AG04450 (cell line): Measurements from ENCODE around the gene MAPK8IP2. TPM values are rescaled to one million over a fixed set of nuclear protein-coding genes. Genes with fewer than 3 reads are reported as not detected.

Experiments used
- CTCF ChIA-PET: fragments of 300-600, 350-600 bp; formaldehyde crosslinking; extraction: SDS; loops from one replicate; lab custom pipeline; 2022; ENCODE audit warnings: antibody characterized with exemption, inconsistent platforms; lab: Charles Lee
- POLR2A ChIA-PET: fragments of 350-600 bp; formaldehyde crosslinking; extraction: SDS; loops from one replicate; lab custom pipeline; 2021; ENCODE audit warnings: antibody characterized with exemption, inconsistent platforms; lab: Yijun Ruan, JAX
- DNase-seq: peaks from one replicate; pipeline ENCODE4 v3.0.0-alpha.2; 2011; ENCODE audit warnings: low read depth, low spot score
- H3K27ac ChIP-seq: one replicate; pipeline ENCODE4 v1.5.1; 2012; ENCODE audit warnings: low read depth, low read length, control low read depth
- H3K27me3 ChIP-seq: one replicate; pipeline ENCODE4 v1.6.0; 2012; ENCODE audit warnings: low read length; ENCODE audit not compliant: control insufficient read depth, insufficient read depth
- H3K4me3 ChIP-seq: 2 replicates; pipeline ENCODE4 v1.5.1; 2011; ENCODE audit warnings: mild to moderate bottlenecking, low read depth, low read length, control low read depth
- H3K9me3 ChIP-seq: 2 replicates; pipeline ENCODE4 v1.5.1; 2012; ENCODE audit warnings: low read length; ENCODE audit not compliant: control insufficient read depth, insufficient read depth
- polyA plus RNA-seq: library from polyadenylated mRNA; depleted of rRNA; stranded (reverse); fragments of >200 nt; gene quantifications from 2 replicates; pipeline ENCODE4 v1.2.3, GENCODE V29; 2011
- TF ChIP-seq, protein P1 (sequence below): IDR thresholded peaks from 2 replicates; pipeline ENCODE4 v1.5.1; 2011; ENCODE audit warnings: low read depth, low read length, control low read depth, inconsistent platforms

MAPK8IP2 gene
- polyA plus RNA-seq, 1 experiment: 0.16 TPM

DNA sequence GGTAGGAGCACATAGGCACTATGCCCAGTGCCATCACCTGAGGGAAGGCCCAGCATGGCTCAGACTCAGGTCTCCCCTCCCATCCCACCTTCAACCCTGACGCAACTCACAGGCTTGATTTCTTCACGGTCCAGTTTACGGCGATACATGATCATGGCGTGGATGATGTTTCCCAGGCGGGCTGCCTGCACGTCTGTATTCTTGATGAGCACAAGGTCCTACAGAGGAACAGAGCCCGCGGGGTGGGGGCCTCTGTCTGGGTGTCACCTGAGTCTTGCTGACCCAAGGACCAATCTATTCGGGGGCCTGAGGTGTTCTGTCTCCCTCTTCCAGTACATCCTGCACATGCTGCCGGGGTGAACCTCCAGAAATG is 26.2 kb upstream of the MAPK8IP2 start:
- no peak for DNase-seq
- Histone ChIP-seq H3K4me3 (no peak overlapping the region), H3K27me3 (peaks cover 18% of the 10 kb centered on the region), H3K27ac (no peak overlapping the region), H3K9me3 (no peaks in the 10 kb centered on the region)
- ChIA-PET CTCF (interaction anchor here (0.9 to 3.3 kb wide), 2 partner anchors 11 to 47 kb away, joined by 4 to 27 read pairs; partner anchors contain the start of gene SYCE3), POLR2A (no interaction called here)
- TF ChIP-seq, protein P1, sequence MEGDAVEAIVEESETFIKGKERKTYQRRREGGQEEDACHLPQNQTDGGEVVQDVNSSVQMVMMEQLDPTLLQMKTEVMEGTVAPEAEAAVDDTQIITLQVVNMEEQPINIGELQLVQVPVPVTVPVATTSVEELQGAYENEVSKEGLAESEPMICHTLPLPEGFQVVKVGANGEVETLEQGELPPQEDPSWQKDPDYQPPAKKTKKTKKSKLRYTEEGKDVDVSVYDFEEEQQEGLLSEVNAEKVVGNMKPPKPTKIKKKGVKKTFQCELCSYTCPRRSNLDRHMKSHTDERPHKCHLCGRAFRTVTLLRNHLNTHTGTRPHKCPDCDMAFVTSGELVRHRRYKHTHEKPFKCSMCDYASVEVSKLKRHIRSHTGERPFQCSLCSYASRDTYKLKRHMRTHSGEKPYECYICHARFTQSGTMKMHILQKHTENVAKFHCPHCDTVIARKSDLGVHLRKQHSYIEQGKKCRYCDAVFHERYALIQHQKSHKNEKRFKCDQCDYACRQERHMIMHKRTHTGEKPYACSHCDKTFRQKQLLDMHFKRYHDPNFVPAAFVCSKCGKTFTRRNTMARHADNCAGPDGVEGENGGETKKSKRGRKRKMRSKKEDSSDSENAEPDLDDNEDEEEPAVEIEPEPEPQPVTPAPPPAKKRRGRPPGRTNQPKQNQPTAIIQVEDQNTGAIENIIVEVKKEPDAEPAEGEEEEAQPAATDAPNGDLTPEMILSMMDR: no peak

GRCh38 chr22:50575426-50575941 is 25.1 kb upstream of the MAPK8IP2 start:
- TF ChIP-seq, protein P1: no peak
- Histone ChIP-seq H3K27ac (no peak overlapping the region), H3K9me3 (no peaks in the 10 kb centered on the region), H3K27me3 (peaks cover 18% of the 10 kb centered on the region), H3K4me3 (no peak overlapping the region)
- no peak for DNase-seq
- POLR2A ChIA-PET: interaction anchor here (0.6 to 1.4 kb wide), 4 partner anchors 12 to 74 kb away, joined by 3 read pairs; partner anchors contain the start of gene SYCE3
- CTCF ChIA-PET: interaction anchor here (0.9 to 3.3 kb wide), 2 partner anchors 12 to 46 kb away, joined by 4 to 27 read pairs; partner anchors contain the start of gene SYCE3

DNA sequence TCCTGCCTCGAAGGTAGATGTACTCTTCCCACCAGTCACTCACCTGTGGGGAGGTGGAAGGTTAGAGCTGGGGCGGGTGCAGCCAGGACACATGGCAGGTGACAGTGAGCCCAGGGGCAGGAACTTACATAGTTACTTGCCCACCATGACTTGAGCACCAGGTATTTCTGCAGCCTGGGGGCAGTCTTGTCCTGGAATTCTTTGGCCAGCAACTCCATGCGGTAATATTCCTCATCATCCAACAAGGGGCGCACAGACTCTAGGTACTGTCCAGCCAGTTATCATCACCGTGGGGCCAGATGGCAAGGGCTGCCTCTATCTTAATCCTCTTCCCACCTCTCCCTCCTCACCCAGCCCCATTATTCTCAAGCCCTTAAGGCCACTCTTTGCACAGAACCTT is 24.5 kb upstream of the MAPK8IP2 start:
- ChIA-PET POLR2A (interaction anchor here (1.1 to 1.4 kb wide), 2 partner anchors 12 to 14 kb away, joined by 3 read pairs; partner anchors contain the start of gene SYCE3), CTCF (interaction anchor here (3.3 kb wide), 1 partner anchor 13 kb away, joined by 27 read pairs; the partner anchor contains the start of gene SYCE3)
- H3K9me3 ChIP-seq: no peaks in the 10 kb centered on the region
- TF ChIP-seq, protein P1: peak; percentile 42
- no peak overlapping the region for H3K27ac ChIP-seq
- peaks cover 18% of the 10 kb centered on the region for H3K27me3 ChIP-seq
- no peak overlapping the region for H3K4me3 ChIP-seq
- DNase-seq: no peak

DNA sequence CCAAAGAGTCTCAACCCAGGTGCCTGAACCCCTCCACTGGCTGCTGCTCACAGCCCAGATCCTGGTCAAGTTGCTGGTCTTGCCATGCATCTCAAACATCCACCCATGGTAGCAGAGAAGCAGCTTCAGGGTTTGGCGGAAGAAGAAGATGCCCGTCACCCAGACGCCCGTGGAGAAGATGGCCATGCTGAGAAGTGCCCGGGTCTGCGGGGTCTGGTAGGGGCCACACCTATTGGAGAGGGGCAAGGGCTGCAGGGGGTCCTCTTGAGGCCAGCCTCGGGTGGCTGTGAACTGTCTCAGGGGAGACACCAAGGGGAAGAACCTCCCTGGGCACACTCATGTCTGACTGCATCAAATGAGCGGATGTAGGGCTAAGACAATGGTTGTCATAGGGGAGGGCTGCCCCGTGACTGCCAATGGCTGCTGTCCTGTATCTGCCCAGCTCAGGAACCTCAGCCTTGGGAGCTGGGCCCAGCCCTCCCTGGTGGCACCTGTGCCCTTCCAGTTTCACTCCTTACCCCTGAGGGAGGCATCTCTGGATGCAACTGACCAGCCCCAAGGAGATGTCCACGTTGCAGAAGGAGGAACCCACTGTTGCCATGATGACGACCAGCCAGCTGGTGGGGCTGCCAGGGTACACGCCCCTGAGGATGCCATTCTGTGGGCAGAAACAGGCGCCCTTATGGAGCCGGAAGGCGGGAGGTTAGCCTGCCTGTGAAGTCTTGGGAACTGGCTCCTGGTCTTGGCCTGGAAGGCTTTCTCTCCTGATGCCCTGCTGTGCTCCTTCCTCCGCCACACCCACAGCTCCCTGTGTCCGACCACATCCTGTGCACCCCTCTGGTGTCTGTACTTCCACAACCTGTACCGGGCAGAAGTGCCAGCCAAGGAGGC is 23.5 kb upstream of the MAPK8IP2 start:
- H3K9me3 ChIP-seq: no peaks in the 10 kb centered on the region
- POLR2A ChIA-PET: interaction anchor here (1.3 kb wide), 1 partner anchor 45 kb away, joined by 3 read pairs; no protein-coding TSS in a partner anchor
- DNase-seq: no peak
- H3K27ac ChIP-seq: no peak overlapping the region
- peaks cover 14% of the 10 kb centered on the region for H3K27me3 ChIP-seq
- no peak overlapping the region for H3K4me3 ChIP-seq
- CTCF ChIA-PET: interaction anchor here (3.3 kb wide), 1 partner anchor 14 kb away, joined by 27 read pairs; the partner anchor contains the start of gene SYCE3
- TF ChIP-seq, protein P1: no peak

GRCh38 chr22:50577697-50577986 is 23.0 kb upstream of the MAPK8IP2 start:
- Histone ChIP-seq H3K9me3 (no peaks in the 10 kb centered on the region), H3K27me3 (peaks cover 14% of the 10 kb centered on the region), H3K27ac (no peak overlapping the region), H3K4me3 (no peak overlapping the region)
- TF ChIP-seq, protein P1: no peak
- ChIA-PET CTCF (interaction anchor here (3.3 kb wide), 1 partner anchor 15 kb away, joined by 27 read pairs; the partner anchor contains the start of gene SYCE3), POLR2A (interaction anchor here (1.3 kb wide), 1 partner anchor 46 kb away, joined by 3 read pairs; no protein-coding TSS in a partner anchor)
- no peak for DNase-seq
